IPS-18a (cell line): Measurements from ENCODE around the gene FAM107B.

ENCODE experiments used
- H3K27ac ChIP-seq: one replicate; pipeline ENCODE4 v1.5.1; 2013; ENCODE audit warnings: low read length
- H3K27me3 ChIP-seq: one replicate; pipeline ENCODE4 v1.6.1; 2013; ENCODE audit warnings: mild to moderate bottlenecking, low read length; ENCODE audit not compliant: control insufficient read depth, insufficient read depth
- H3K36me3 ChIP-seq: one replicate; pipeline ENCODE4 v1.6.1; 2013; ENCODE audit warnings: low read depth, low read length; ENCODE audit not compliant: control insufficient read depth
- H3K4me1 ChIP-seq: one replicate; pipeline ENCODE4 v1.6.1; 2013; ENCODE audit warnings: low read depth, low read length; ENCODE audit not compliant: control insufficient read depth
- H3K4me3 ChIP-seq: one replicate; pipeline ENCODE4 v1.5.1; 2013; ENCODE audit warnings: low read length
- H3K9ac ChIP-seq: one replicate; pipeline ENCODE4 v1.6.1; 2013; ENCODE audit warnings: mild to moderate bottlenecking, low read length, moderate library complexity
- H3K9me3 ChIP-seq: one replicate; pipeline ENCODE4 v1.6.1; 2013; ENCODE audit warnings: low read depth, low read length; ENCODE audit not compliant: control insufficient read depth

Gene FAM107B

GRCh38 chr10:14602807-14603533, 171.7 kb downstream of the FAM107B start:
- H3K36me3 ChIP-seq, result peaks cover 10% of the 10 kb centered on the region
- peaks cover 34% of the 10 kb centered on the region for H3K27me3 ChIP-seq
- peaks cover 4% of the 10 kb centered on the region for H3K4me1 ChIP-seq
- H3K4me3 ChIP-seq, result peak overlapping the region; percentile 78
- H3K9me3 ChIP-seq, result no peaks in the 10 kb centered on the region
- peak overlapping the region; percentile 58 for H3K9ac ChIP-seq
- no peak overlapping the region for H3K27ac ChIP-seq

GRCh38 chr10:14601872-14602725, 172.6 kb downstream of the FAM107B start:
- Histone ChIP-seq H3K4me1 (peaks cover 4% of the 10 kb centered on the region), H3K27ac (no peak overlapping the region), H3K4me3 (no peak overlapping the region), H3K27me3 (peaks cover 34% of the 10 kb centered on the region), H3K9ac (no peak overlapping the region), H3K36me3 (peaks cover 10% of the 10 kb centered on the region), H3K9me3 (no peaks in the 10 kb centered on the region)

- H3K4me3 ChIP-seq, result no peak overlapping the region
- no peak overlapping the region for H3K27ac ChIP-seq
- peaks cover 10% of the 10 kb centered on the region for H3K36me3 ChIP-seq
- no peak overlapping the region for H3K9ac ChIP-seq
- peaks cover 33% of the 10 kb centered on the region for H3K27me3 ChIP-seq
- peaks cover 4% of the 10 kb centered on the region for H3K4me1 ChIP-seq
- H3K9me3 ChIP-seq, result no peaks in the 10 kb centered on the region
Observed at GRCh38 chr10:14601326-14601725, 173.4 kb downstream of the FAM107B start.

- H3K9me3 ChIP-seq, result no peaks in the 10 kb centered on the region
- H3K27me3 ChIP-seq, result peaks cover 20% of the 10 kb centered on the region
- no peak overlapping the region for H3K4me3 ChIP-seq
- peaks cover 10% of the 10 kb centered on the region for H3K36me3 ChIP-seq
- H3K4me1 ChIP-seq, result peaks cover 4% of the 10 kb centered on the region
- no peak overlapping the region for H3K27ac ChIP-seq
- H3K9ac ChIP-seq, result no peak overlapping the region
Observed at GRCh38 chr10:14600065-14600464, 174.6 kb downstream of the FAM107B start.

- Histone ChIP-seq H3K9me3 (no peaks in the 10 kb centered on the region), H3K4me1 (peaks cover 4% of the 10 kb centered on the region), H3K4me3 (no peak overlapping the region), H3K27ac (no peak overlapping the region), H3K36me3 (peaks cover 10% of the 10 kb centered on the region), H3K9ac (no peak overlapping the region), H3K27me3 (peaks cover 13% of the 10 kb centered on the region)
Observed at GRCh38 chr10:14598809-14599764, 175.6 kb downstream of the FAM107B start.

- H3K27me3 ChIP-seq, result no peaks in the 10 kb centered on the region
- H3K27ac ChIP-seq, result no peak overlapping the region
- H3K36me3 ChIP-seq, result peaks cover 6% of the 10 kb centered on the region
- H3K4me1 ChIP-seq, result no peaks in the 10 kb centered on the region
- no peaks in the 10 kb centered on the region for H3K9me3 ChIP-seq
- no peak overlapping the region for H3K9ac ChIP-seq
- no peak overlapping the region for H3K4me3 ChIP-seq
Observed at GRCh38 chr10:14595526-14596182, 179.0 kb downstream of the FAM107B start.

GRCh38 chr10:14594878-14595525, 179.7 kb downstream of the FAM107B start:
- no peak overlapping the region for H3K9ac ChIP-seq
- no peaks in the 10 kb centered on the region for H3K27me3 ChIP-seq
- H3K4me3 ChIP-seq, result no peak overlapping the region
- H3K4me1 ChIP-seq, result no peaks in the 10 kb centered on the region
- H3K36me3 ChIP-seq, result peaks cover 6% of the 10 kb centered on the region
- H3K27ac ChIP-seq, result no peak overlapping the region
- H3K9me3 ChIP-seq, result no peaks in the 10 kb centered on the region

- no peak overlapping the region for H3K4me3 ChIP-seq
- H3K36me3 ChIP-seq, result peaks cover 6% of the 10 kb centered on the region
- no peaks in the 10 kb centered on the region for H3K4me1 ChIP-seq
- H3K27ac ChIP-seq, result no peak overlapping the region
- no peaks in the 10 kb centered on the region for H3K9me3 ChIP-seq
- no peaks in the 10 kb centered on the region for H3K27me3 ChIP-seq
- no peak overlapping the region for H3K9ac ChIP-seq
Observed at GRCh38 chr10:14593806-14594205, 180.9 kb downstream of the FAM107B start.

GRCh38 chr10:14592566-14592965, 182.1 kb downstream of the FAM107B start:
- Histone ChIP-seq H3K36me3 (no peaks in the 10 kb centered on the region), H3K9me3 (no peaks in the 10 kb centered on the region), H3K27ac (no peak overlapping the region), H3K9ac (no peak overlapping the region), H3K4me3 (no peak overlapping the region), H3K4me1 (no peaks in the 10 kb centered on the region), H3K27me3 (no peaks in the 10 kb centered on the region)

GRCh38 chr10:14592026-14592425, 182.7 kb downstream of the FAM107B start:
- Histone ChIP-seq H3K9ac (no peak overlapping the region), H3K4me3 (no peak overlapping the region), H3K27me3 (no peaks in the 10 kb centered on the region), H3K4me1 (no peaks in the 10 kb centered on the region), H3K9me3 (no peaks in the 10 kb centered on the region), H3K27ac (no peak overlapping the region), H3K36me3 (no peaks in the 10 kb centered on the region)
